ENCODE measurements around the gene BMERB1.
A peak's percentile ranks its signal among the peaks of the same experiment; 100 is the strongest.
"Not testable (repeated sequence)": the region's sequence is repeated elsewhere in the genome, so short reads cannot be mapped to it uniquely, and the experiment has no call there.

BMERB1 gene

GRCh38 chr16:15426796-15427195 is 7.6 kb upstream of the BMERB1 start:
- no peak for DNase-seq

GRCh38 chr16:15427648-15428239 is 6.6 kb upstream of the BMERB1 start:
- DNase-seq: peak; percentile 25

DNA sequence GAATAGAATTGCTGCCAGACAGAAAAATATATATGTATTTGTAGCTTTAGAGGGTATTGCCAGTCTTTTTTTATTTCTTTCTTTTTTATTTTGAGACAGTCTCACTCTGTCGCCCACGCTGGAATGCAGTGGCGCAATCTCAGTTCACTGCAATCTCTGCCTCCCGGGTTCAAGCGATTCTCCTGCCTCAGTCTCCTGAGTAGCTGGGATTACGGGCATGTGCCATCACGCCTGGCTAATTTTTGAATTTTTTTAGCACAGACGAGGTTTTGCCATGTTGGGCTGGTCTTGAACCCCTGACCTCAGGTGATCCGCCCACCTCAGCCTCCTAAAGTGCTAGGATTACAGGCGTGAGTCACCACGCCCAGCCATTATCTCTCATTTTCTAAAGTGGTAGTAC is 3.5 kb upstream of the BMERB1 start:
- DNase-seq: not testable (repeated sequence)

DNA sequence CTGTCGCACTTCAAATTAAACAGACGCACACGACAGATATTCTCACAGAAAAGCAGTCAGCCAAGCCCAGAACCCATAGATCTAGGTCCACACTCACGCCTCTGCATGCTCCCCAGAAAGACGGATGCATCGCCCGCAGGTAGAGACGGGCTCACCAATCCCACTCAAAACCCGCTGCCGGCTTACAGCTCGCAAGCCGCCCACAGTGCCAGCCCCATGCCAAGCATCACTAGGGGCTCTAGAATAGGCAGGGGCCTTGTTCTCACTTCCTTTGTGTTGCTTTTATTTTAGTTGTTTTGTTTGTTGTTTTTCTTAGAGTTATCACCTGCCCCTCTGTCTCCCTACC is 336 bp upstream of the BMERB1 start:
- DNase-seq: no peak

- DNase-seq: no peak
These were observed 952 bp downstream of the BMERB1 start for GRCh38 chr16:15435216-15435864.

- no peak for DNase-seq
These were observed 4.7 kb downstream of the BMERB1 start for GRCh38 chr16:15439102-15439501.

- no peak for DNase-seq
These were observed 5.1 kb downstream of the BMERB1 start for GRCh38 chr16:15439521-15439920.

GRCh38 chr16:15440852-15441251 is 6.5 kb downstream of the BMERB1 start:
- DNase-seq: no peak

GRCh38 chr16:15442140-15442539 is 7.8 kb downstream of the BMERB1 start:
- not testable (repeated sequence) for DNase-seq

DNA sequence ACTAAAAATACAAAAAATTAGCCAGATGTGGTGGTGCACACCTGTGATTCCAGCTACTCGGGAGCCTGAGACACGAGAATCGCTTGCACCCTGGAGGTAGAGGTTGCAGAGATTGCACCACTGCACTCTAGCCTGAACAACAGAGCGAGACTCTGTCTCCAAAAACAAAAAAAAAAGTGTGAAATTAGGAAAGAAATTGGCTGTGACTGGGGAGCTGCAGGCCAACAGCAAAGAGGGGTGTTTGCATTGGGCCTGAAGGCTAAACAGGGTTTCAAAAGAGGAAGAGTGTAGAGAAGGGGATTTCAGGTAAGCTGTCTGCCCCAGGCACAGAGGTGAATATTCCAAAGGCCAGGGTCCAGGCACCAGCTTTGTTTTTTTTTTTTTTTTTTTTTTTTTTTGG is 9.4 kb downstream of the BMERB1 start:
- no peak for DNase-seq

DNA sequence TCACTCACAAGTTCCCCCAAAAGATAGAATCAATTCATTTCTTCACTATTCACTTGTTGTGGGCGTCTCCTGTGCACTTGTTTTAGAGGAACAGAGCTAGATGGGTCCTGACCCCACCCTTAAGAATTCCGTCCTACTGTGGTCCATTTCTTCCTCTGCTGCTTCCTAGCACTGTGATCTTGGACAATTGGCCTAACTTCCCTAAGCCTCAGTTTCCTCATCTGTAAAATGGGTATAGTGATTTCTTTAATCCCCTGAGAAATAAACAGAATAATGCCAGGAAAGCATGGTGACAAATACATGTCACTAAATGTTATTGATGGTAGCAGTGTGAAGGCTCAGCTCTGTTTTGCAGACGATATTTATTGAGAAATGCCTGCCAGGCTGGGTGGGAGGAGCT is 9.9 kb downstream of the BMERB1 start:
- DNase-seq: no peak

DNA sequence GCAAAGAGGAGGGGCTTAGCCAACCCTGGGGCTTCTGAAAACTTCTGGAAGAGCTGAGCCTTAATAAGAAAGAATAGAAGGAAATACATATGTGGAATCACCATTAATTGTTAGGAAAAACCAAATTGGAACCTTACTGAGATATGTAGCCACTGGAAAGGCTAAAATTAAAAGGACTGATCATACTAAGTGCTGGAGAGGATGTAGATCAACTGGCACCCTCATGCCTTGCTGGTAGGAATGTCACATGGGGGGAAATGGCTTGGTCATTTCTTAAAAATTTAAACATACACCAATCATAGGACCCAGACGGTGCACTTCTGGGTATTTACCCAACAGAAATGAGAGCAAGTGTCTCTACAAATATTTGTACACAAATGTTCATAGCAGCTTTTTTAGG is 11.1 kb downstream of the BMERB1 start:
- no peak for DNase-seq

- DNase-seq: no peak
These were observed 12.5 kb downstream of the BMERB1 start for GRCh38 chr16:15446901-15447300.

DNA sequence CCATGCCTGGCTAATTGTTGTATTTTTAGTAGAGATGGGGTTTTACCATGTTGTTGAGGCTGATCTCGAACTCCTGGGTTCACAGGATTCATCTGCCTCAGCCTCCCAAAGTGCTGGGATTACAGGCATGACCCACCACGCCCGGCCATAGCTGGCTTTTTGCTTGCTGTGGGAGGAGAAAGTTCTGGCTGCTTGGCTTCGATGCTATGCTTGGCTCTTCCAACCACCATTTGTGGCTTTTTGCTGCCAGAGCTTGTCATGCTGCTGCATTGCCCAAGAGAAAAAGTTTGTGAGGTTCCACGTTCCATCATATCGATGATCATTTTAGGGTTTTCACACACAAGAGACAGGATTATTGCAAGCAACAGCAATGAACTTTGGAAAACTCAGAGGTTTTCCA is 16.2 kb downstream of the BMERB1 start:
- DNase-seq: no peak

DNA sequence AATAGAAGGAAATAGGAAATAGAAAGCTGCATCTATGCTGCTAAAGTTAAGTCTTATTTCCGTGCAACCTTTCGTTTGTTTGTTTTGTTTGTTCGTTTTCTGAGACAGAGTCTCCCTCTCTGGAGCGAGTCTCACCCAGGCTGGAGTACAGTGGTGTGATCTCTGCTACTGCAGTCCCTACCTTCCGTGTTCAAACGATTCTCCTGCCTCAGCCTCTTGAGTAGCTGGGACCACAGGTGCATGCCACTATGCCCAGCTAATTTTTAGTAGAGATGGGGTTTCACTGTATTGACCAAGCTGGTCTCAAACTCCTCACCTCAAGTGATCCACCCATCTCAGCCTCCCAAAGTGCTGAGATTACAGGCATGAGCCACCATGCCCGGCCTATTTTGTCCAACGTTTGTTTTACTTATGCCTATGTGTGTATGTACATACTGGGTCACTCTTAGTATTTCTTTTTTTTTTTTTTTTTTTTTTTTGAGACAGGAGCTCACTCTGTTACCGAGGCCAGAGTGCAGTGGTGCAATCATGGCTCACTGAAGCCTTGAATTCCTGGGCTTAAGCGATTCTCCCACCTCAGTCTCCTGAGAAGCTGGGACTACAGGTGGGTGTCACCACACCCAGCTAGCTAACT is 16.8 kb downstream of the BMERB1 start:
- no peak for DNase-seq

DNA sequence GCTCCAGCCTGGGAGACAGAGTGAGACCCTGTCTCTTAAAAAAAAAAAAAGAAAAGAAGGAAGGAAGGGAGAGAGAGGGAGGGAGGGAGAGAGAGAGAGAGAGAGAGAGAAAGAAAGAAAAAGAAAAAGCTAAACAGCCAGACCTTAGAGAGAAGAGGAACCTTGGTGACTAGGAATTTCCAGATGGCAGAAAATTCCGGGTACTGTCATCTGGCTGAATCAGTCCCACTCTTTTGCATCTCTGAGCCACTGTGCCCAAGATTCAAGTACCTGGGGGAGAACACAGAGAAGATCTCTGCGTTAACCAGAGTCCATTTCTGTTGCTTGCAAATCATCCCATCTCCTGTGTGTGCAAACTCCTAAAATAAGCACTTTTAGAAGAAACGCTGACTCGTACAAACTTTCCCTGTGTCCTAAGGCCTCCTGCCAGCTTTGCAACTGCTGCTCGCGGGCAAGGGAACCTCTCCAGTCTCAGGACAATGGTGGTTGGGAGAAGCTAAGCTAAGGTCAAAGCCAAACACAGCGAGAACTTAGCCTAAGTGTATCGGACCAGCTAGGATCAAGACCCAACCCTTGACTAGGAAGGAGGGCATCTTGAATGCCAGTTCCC is 18.0 kb downstream of the BMERB1 start:
- no peak for DNase-seq

- not testable (repeated sequence) for DNase-seq
These were observed 18.9 kb downstream of the BMERB1 start for GRCh38 chr16:15453296-15453695.

DNA sequence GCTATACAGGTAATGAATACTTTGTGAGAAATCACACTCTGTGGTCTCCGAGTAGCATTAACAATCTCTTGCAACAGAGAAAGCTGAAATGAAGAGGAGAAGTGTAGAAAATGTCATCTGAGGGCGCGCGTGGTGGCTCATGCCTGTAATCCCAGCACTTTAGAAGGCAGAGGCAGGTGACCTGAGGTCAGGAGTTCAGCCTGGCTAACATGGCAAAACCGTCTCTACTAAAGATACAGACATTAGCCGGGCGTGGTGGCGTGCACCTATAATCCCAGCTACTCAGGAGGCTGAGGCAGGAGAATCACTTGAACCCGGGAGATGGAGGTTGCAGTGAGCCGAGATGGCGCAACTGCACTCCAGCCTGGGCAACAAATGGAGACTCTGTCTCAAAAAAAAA is 20.5 kb downstream of the BMERB1 start:
- DNase-seq: not testable (repeated sequence)

- no peak for DNase-seq
These were observed 23.0 kb downstream of the BMERB1 start for GRCh38 chr16:15457400-15457799.

- DNase-seq: no peak
These were observed 23.6 kb downstream of the BMERB1 start for GRCh38 chr16:15457958-15458357.

- DNase-seq: no peak
These were observed 25.4 kb downstream of the BMERB1 start for GRCh38 chr16:15459791-15460190.

DNA sequence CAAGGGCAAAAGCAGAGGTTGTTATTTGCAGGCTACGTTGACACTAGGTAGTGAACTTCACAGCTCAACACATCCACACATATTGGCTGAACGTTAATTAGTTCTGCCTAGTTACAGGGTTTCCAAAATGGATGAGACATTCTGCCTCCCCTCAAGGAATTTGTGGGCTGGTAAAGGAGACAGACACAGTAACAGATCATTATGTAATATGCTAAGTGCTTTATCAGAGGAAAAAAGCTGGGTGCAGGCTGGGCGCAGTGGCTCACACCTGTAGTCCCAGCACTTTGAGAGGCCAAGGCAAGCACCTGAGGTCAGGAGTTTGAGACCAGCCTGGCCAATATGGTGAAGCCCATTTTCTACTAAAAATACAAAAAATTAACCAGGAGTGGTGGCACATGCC is 26.2 kb downstream of the BMERB1 start:
- no peak for DNase-seq

DNA sequence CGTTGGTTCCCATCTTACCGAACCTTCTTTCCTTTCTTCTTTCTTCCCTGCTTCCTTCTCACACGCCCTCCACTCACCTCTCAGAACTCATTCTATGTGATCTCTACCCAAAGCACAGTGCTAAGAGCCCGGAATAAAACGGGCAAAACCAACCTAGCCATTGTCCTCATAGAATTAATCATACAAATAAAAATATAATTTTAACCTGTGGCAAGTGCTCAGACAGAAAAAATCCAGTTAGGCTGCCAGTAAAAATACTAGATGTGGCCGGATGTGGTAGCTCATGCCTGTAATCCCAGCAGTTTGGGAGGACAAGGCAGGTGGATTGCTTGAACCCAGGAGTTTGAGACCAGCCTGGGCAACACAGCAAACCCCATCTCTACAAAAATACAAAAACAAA is 27.0 kb downstream of the BMERB1 start:
- no peak for DNase-seq

Data from T-helper 9 cell (primary cell).